ENCODE results near the gene DVL2.

Gene DVL2

GRCh38 chr17:7222093-7222971 is 12.0 kb downstream of the DVL2 start:
- DNase-seq (ENCODE audit: low spot score), result no peak
- in situ Hi-C loops (cut with MboI; ENCODE audit: low pct_unique_long_range_greater_than_20kb, low sequenced_read_pairs, unreplicated experiment), result no loop called here
- TF ChIP-seq CTCF (IDR thresholded peaks at IDR 0.05; ENCODE audit: extremely low read depth, insufficient read depth, missing control alignments), result no peak

GRCh38 chr17:7221278-7222092 is 12.8 kb downstream of the DVL2 start:
- no peak for DNase-seq (ENCODE audit: low spot score)
- in situ Hi-C loops (cut with MboI; ENCODE audit: low pct_unique_long_range_greater_than_20kb, low sequenced_read_pairs, unreplicated experiment), result no loop called here
- no peak for TF ChIP-seq CTCF (IDR thresholded peaks at IDR 0.05; ENCODE audit: extremely low read depth, insufficient read depth, missing control alignments)

DNA sequence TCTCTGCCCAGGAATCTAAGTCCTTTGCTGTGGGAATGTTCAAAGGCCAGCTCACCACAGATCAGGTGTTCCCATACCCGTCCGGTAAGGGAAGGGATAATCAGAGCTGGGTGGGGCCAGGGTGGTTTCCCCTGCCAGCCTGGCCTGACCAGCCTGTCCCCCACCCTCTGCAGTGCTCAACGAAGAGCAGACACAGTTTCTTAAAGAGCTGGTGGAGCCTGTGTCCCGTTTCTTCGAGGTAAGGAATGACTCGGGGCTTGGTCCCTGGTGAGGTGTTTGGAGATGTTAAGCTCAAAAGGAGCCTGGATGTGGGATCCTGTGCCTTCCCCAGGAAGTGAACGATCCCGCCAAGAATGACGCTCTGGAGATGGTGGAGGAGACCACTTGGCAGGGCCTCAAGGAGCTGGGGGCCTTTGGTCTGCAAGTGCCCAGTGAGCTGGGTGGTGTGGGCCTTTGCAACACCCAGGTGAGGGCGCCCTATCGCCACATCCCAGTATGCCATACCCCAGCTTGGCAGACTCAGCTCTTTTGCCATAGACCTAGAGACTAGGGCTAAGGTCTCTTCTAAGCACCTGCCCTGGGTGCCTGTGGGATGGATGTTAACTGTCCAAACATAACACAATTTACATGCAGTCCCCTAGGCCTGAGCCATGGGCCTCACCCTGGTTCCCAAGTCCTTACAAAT is 13.6 kb downstream of the DVL2 start:
- DNase-seq (ENCODE audit: low spot score), result peak; percentile 79
- peak; percentile 64 for TF ChIP-seq CTCF (IDR thresholded peaks at IDR 0.05; ENCODE audit: extremely low read depth, insufficient read depth, missing control alignments)
- in situ Hi-C loops (cut with MboI; ENCODE audit: low pct_unique_long_range_greater_than_20kb, low sequenced_read_pairs, unreplicated experiment), result no loop called here

- TF ChIP-seq CTCF (IDR thresholded peaks at IDR 0.05; ENCODE audit: extremely low read depth, insufficient read depth, missing control alignments), result no peak
- in situ Hi-C loops (cut with MboI; ENCODE audit: low pct_unique_long_range_greater_than_20kb, low sequenced_read_pairs, unreplicated experiment), result no loop called here
- peak; percentile 94 for DNase-seq (ENCODE audit: low spot score)
Observed at GRCh38 chr17:7219812-7220592, 14.3 kb downstream of the DVL2 start, which contains the start of the genes ACADVL and DLG4. TSS of gene ACADVL (plus strand) at chr17:7219938. CDS start at chr17:7219985, 47 bp downstream. TSS of gene DLG4 (minus strand) at chr17:7219836.

DNA sequence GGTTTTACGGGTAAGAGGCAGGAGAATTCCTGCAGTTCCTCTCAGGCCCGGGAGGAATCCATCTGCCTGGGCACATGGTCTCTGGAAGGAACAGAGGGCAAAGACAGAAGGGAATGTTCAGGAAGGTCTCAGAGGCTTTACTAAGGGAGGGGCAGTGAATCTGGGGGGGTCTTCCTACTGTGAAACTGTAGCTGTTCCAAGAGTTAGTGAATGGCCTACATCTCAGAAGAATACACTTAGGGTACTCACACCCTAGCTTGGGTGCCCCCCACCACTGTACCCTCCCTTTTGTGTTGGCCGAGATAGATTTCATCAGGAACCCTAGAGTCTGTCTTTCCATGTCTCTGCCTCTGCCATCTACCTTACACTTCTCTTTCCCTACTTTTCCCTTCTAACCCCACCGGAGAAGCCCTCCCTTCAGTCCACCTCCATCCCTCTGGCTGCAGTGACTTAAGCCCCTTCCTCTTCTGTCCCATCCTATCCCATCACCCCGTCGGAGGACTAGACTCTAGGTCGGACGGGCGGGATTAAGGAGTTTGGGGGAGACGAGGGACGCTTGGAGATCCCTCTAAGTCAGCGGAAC is 15.0 kb downstream of the DVL2 start:
- DNase-seq (ENCODE audit: low spot score), result no peak
- TF ChIP-seq CTCF (IDR thresholded peaks at IDR 0.05; ENCODE audit: extremely low read depth, insufficient read depth, missing control alignments), result no peak
- in situ Hi-C loops (cut with MboI; ENCODE audit: low pct_unique_long_range_greater_than_20kb, low sequenced_read_pairs, unreplicated experiment), result no loop called here
